NCI-H1417 (cell line): ENCODE data around the gene FNDC7.
"Not testable (repeated sequence)": the region's sequence is repeated elsewhere in the genome, so short reads cannot be mapped to it uniquely, and the experiment has no call there.

Source experiments
- DNase-seq, 3 experiments: peaks; one replicate each; lab custom pipeline; 2025; lab: John Stamatoyannopoulos, UW

Gene FNDC7

GRCh38 chr1:108745980-108746381 lies 33.3 kb downstream of the FNDC7 start:
- no peak for DNase-seq

DNA sequence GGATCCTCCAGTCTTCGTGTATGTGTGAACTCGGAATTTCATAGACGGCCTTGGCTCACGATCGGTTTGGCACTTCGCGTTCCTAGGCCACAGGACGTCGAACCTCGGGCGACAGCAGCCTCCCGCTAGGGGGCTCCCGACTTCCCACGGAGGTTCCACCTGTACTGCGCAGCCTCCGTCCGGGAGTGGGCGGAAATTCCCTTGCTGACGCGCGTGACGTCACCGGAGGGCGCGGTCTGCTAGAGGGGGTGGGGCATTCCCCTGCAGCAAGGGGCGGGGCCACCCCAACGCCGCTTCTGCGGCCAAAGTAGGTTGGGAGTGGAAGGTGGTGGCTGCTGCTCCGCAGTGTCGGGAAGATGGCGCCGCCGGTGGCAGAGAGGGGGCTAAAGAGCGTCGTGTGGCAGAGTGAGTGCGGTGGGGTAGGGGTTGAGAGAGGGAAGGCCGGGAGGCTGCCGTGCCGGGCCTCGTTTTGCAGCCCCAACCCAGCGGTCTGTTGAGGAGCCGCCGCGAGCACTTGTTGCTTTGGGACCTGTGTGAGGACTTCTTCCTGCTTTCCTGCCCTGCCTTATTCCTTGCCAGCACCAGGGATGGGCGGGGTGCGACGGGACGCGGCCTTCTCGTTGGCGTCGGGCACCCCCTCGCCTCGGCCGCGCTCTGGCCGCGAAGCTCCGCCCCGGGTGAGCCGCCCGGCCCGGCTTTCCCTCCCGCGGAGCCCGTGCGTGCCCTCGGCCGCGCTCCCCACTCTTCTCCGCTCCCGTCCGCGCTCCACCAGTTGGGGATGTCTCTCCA lies 33.9 kb downstream of the FNDC7 start, which contains the start of gene STXBP3:
STXBP3 (plus strand) TSS at position 293 of the 789 bp plus-strand sequence; CDS start at position 357, 64 bp downstream.
- DNase-seq, result peak; percentile 94 to 98 (median 97)

- DNase-seq, result peak; percentile 65 to 77 (median 68)
These were observed 34.6 kb downstream of the FNDC7 start for GRCh38 chr1:108747171-108747850.

GRCh38 chr1:108747898-108748297 lies 35.2 kb downstream of the FNDC7 start:
- no peak for DNase-seq

DNA sequence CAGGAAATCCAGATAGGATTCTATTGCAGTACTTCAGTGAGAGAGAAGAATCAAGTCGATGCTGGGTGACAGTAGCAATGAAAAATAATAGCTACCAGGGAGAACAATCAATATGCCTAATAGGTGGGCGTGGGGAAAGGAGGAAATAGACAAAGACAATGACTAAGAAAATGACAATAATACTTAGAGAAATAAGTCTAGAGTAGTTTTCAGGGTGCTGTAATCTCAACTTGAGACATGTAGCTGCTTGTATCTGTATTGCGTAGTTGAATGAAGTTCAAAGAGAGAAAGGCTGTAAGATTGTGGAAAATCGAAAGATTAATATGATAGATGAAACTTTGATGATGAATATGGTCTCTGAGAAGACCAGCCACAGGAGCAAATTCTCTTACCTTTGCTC lies 36.4 kb downstream of the FNDC7 start:
- DNase-seq, result no peak

DNA sequence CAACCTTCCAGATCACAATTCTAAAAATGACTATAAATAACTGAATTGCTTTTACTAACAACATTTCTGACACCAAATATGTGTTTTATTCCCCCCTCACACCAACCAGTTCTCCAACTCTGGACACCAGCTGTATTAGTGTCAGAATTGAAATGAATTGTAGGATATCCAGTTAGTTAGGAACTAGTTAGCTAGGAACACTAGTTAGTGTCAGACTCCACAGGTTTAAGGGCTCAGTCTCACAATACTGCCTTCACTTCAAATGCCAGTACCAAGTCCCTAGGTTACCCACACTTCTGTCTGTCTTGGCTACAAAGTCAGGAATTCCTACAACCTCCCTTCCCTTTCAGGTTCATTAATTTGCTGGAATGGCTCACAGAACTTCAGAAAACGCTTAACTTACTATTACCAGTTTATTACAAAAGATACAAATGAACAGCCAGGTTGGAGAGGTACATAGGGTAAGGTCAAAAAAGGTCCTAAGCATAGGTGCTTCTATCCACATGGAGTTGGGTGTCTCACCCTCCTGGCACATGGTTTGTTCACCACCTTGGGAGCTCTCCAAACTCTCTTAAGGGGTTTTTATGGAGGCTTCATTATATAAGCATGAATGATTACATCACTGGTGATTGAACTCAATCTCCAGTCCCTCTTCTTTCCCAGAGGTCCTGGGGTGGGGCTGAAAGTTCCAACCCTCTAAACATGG lies 37.9 kb downstream of the FNDC7 start:
- DNase-seq, result no peak

GRCh38 chr1:108753363-108753762 lies 40.7 kb downstream of the FNDC7 start:
- no peak for DNase-seq

DNA sequence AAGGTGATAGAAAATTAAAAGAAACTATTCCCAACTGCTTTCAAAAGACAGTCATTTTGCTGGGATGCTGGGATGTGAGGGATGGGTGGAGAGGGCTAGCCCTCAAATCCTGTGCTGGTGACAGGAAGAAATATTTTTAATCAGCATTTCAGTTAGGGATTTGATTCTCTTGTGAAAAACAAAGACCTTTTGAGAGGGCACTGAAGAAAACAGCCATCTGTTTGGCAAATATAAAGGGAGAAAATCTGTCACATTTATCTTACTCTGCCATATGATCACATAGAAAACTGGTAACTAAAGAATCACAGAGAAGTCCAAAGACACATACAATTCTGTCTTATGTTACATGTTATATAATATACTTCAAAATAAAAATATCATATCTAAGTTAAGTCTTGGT lies 46.1 kb downstream of the FNDC7 start:
- DNase-seq, result no peak

GRCh38 chr1:108767115-108767514 lies 54.4 kb downstream of the FNDC7 start:
- DNase-seq, result no peak

- no peak for DNase-seq
These were observed 55.0 kb downstream of the FNDC7 start for GRCh38 chr1:108767708-108768107.

DNA sequence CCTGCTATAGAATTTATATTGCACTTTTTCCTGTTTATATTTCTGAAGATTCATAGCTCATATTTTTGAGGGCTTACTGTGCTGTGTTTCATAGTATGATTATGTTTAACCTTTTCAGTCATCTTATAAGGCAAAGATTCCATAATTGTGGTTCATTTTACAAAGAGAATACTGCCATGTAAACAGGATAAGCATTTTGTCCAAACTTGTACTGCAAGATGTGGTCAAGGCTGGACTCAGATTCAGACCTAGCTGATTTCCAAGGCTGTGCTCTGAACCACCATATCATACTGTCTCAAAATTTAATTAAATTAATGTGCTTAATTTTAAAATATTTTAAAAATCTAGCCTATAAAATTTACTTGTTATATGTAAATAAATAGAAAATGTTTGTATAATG lies 65.1 kb downstream of the FNDC7 start:
- no peak for DNase-seq

- no peak for DNase-seq
These were observed 66.7 kb downstream of the FNDC7 start for GRCh38 chr1:108779455-108779854.

- peak in 1 of 3 experiments; percentile 49 for DNase-seq
These were observed 68.3 kb downstream of the FNDC7 start for GRCh38 chr1:108780937-108781574.

- DNase-seq, result not testable (repeated sequence)
These were observed 68.9 kb downstream of the FNDC7 start for GRCh38 chr1:108781575-108781944.

DNA sequence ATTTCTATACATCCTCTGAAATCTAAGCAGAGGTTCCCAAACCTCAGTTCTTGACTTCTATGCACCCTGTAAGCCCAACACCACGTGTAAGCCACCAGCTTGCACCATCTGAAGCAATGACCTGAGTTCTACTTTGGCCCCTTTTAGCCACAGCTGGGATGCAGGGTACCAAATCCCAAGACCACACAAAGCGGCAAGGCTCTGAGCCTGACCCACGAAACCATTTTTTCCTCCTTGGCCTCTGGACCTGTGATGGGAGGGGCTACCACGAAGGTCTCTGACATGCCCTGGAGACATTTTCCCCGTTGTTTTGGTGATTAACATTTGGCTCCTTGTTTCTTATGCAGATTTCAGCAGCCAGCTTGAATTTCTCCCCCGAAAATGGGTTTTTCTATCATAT lies 72.6 kb downstream of the FNDC7 start:
- no peak for DNase-seq

GRCh38 chr1:108785880-108786279 lies 73.2 kb downstream of the FNDC7 start:
- DNase-seq, result no peak

- DNase-seq, result no peak
These were observed 79.1 kb downstream of the FNDC7 start for GRCh38 chr1:108791790-108792189.
